ENCODE data around the gene CDKN1C.

CDKN1C gene

GRCh38 chr11:2844116-2844842 lies 41.3 kb downstream of the CDKN1C start:
- H3K27me3 Mint-ChIP-seq: no peaks in the 10 kb centered on the region
- H3K9me3 Mint-ChIP-seq: no peaks in the 10 kb centered on the region
- no peak overlapping the region for H3K4me3 Mint-ChIP-seq
- no peaks in the 10 kb centered on the region for H3K4me1 Mint-ChIP-seq
- no peak for ATAC-seq
- H3K27ac Mint-ChIP-seq: no peak overlapping the region
- peaks cover 6% of the 10 kb centered on the region for H3K36me3 Mint-ChIP-seq

- no peaks in the 10 kb centered on the region for H3K4me1 Mint-ChIP-seq
- H3K4me3 Mint-ChIP-seq: no peak overlapping the region
- no peak for ATAC-seq
- H3K27ac Mint-ChIP-seq: no peak overlapping the region
- H3K36me3 Mint-ChIP-seq: peaks cover 6% of the 10 kb centered on the region
- H3K9me3 Mint-ChIP-seq: no peaks in the 10 kb centered on the region
- H3K27me3 Mint-ChIP-seq: no peaks in the 10 kb centered on the region
Measured at GRCh38 chr11:2843551-2843950, 42.0 kb downstream of the CDKN1C start.

GRCh38 chr11:2842876-2843275 lies 42.7 kb downstream of the CDKN1C start:
- no peak for ATAC-seq
- Mint-ChIP-seq H3K4me1 (no peaks in the 10 kb centered on the region), H3K27ac (no peak overlapping the region)

GRCh38 chr11:2841411-2842190 lies 44.0 kb downstream of the CDKN1C start:
- no peak for ATAC-seq
- no peaks in the 10 kb centered on the region for H3K4me1 Mint-ChIP-seq
- H3K36me3 Mint-ChIP-seq: no peaks in the 10 kb centered on the region
- H3K27me3 Mint-ChIP-seq: no peaks in the 10 kb centered on the region
- no peaks in the 10 kb centered on the region for H3K9me3 Mint-ChIP-seq
- H3K27ac Mint-ChIP-seq: no peak overlapping the region
- H3K4me3 Mint-ChIP-seq: no peak overlapping the region

More at GRCh38 chr11:2842876-2843275, 42.7 kb downstream of the CDKN1C start:
- peaks cover 6% of the 10 kb centered on the region for H3K36me3 Mint-ChIP-seq
- H3K27me3 Mint-ChIP-seq: no peaks in the 10 kb centered on the region
- no peak overlapping the region for H3K4me3 Mint-ChIP-seq
- H3K9me3 Mint-ChIP-seq: no peaks in the 10 kb centered on the region

GRCh38 chr11:2839395-2839943 lies 46.1 kb downstream of the CDKN1C start:
- Mint-ChIP-seq H3K4me1 (peaks cover 7% of the 10 kb centered on the region), H3K4me3 (no peak overlapping the region), H3K27ac (no peak overlapping the region), H3K27me3 (no peaks in the 10 kb centered on the region), H3K36me3 (no peaks in the 10 kb centered on the region), H3K9me3 (no peaks in the 10 kb centered on the region)
- no peak for ATAC-seq

GRCh38 chr11:2838676-2839294 lies 46.8 kb downstream of the CDKN1C start:
- peaks cover 7% of the 10 kb centered on the region for H3K4me1 Mint-ChIP-seq
- no peak overlapping the region for H3K4me3 Mint-ChIP-seq
- H3K36me3 Mint-ChIP-seq: no peaks in the 10 kb centered on the region
- no peaks in the 10 kb centered on the region for H3K27me3 Mint-ChIP-seq
- no peak overlapping the region for H3K27ac Mint-ChIP-seq
- no peaks in the 10 kb centered on the region for H3K9me3 Mint-ChIP-seq
- ATAC-seq: no peak

GRCh38 chr11:2838091-2838490 lies 47.5 kb downstream of the CDKN1C start:
- no peak for ATAC-seq
- Mint-ChIP-seq H3K4me1 (peaks cover 7% of the 10 kb centered on the region), H3K27ac (no peak overlapping the region), H3K4me3 (no peak overlapping the region), H3K9me3 (no peaks in the 10 kb centered on the region), H3K27me3 (no peaks in the 10 kb centered on the region), H3K36me3 (no peaks in the 10 kb centered on the region)

GRCh38 chr11:2837651-2838050 lies 47.9 kb downstream of the CDKN1C start:
- no peaks in the 10 kb centered on the region for H3K9me3 Mint-ChIP-seq
- no peak overlapping the region for H3K27ac Mint-ChIP-seq

DNA sequence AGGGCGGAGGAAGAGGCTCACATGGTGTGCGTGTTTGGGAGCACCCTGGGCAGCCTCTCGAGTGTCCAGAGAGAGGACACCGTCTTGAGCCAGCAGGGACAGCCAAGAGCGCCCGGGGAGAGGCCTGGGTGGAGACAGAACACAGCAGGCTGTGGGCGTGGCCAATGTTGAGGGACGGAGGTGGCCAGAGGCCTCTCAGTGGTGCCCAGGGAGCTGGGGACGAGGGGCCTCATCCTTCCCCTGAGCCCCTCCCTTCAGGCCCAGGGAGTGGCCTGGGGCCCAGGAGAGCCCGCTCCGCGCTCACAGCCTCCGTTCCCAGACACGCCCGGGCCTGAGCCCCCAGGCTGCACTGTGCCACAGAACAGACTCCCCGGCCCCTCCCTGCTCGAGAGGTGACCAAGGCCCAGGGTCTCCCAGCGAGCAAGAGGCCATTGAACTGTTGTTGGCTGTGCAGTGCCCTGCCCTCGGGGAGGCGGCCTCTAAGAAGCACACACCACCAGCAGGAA lies 48.4 kb downstream of the CDKN1C start:
- no peak overlapping the region for H3K27ac Mint-ChIP-seq
- no peaks in the 10 kb centered on the region for H3K36me3 Mint-ChIP-seq
- ATAC-seq: no peak
- no peak overlapping the region for H3K4me3 Mint-ChIP-seq
- H3K27me3 Mint-ChIP-seq: no peaks in the 10 kb centered on the region
- H3K9me3 Mint-ChIP-seq: no peaks in the 10 kb centered on the region
- peaks cover 7% of the 10 kb centered on the region for H3K4me1 Mint-ChIP-seq

More at GRCh38 chr11:2837651-2838050, 47.9 kb downstream of the CDKN1C start:
- Mint-ChIP-seq H3K4me3 (no peak overlapping the region), H3K4me1 (peaks cover 7% of the 10 kb centered on the region), H3K36me3 (no peaks in the 10 kb centered on the region), H3K27me3 (no peaks in the 10 kb centered on the region)
- no peak for ATAC-seq

- no peaks in the 10 kb centered on the region for H3K9me3 Mint-ChIP-seq
- H3K27ac Mint-ChIP-seq: no peak overlapping the region
- H3K4me3 Mint-ChIP-seq: no peak overlapping the region
- H3K4me1 Mint-ChIP-seq: peaks cover 7% of the 10 kb centered on the region
- no peaks in the 10 kb centered on the region for H3K27me3 Mint-ChIP-seq
- ATAC-seq: no peak
- no peaks in the 10 kb centered on the region for H3K36me3 Mint-ChIP-seq
Measured at GRCh38 chr11:2836315-2837095, 49.1 kb downstream of the CDKN1C start.

DNA sequence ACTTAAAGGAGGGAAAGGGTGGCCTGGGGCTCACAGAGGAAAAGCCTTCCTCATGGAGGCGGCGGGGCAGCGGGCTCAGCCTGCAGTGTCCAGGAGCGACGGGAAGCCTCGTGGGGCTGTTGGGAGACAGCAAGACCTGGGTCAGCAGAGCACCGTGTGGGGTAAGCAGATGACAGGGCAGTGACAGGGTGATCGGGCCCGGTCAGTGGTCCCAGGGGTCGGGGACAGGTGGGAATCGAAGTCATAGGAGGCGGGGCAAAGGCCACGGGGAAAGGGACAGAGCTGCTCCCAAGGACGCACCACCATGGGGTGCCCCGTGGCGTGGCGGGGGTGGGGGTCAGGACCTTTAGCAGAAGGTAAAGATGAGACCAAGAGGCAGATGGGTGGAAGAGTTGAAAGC lies 49.8 kb downstream of the CDKN1C start:
- Mint-ChIP-seq H3K9me3 (no peaks in the 10 kb centered on the region), H3K27ac (no peak overlapping the region), H3K27me3 (no peaks in the 10 kb centered on the region), H3K36me3 (no peaks in the 10 kb centered on the region), H3K4me1 (peaks cover 7% of the 10 kb centered on the region), H3K4me3 (no peak overlapping the region)
- ATAC-seq: no peak

GRCh38 chr11:2835296-2835695 lies 50.3 kb downstream of the CDKN1C start:
- Mint-ChIP-seq H3K9me3 (no peaks in the 10 kb centered on the region), H3K4me3 (no peak overlapping the region), H3K27me3 (no peaks in the 10 kb centered on the region), H3K4me1 (peaks cover 7% of the 10 kb centered on the region), H3K27ac (no peak overlapping the region), H3K36me3 (no peaks in the 10 kb centered on the region)
- no peak for ATAC-seq

- H3K9me3 Mint-ChIP-seq: no peaks in the 10 kb centered on the region
- no peak for ATAC-seq
- H3K4me1 Mint-ChIP-seq: peaks cover 7% of the 10 kb centered on the region
- H3K27me3 Mint-ChIP-seq: no peaks in the 10 kb centered on the region
- no peak overlapping the region for H3K4me3 Mint-ChIP-seq
- H3K27ac Mint-ChIP-seq: no peak overlapping the region
- peaks cover 1% of the 10 kb centered on the region for H3K36me3 Mint-ChIP-seq
Measured at GRCh38 chr11:2834503-2835273, 50.9 kb downstream of the CDKN1C start.
